Mucosa of descending colon (tissue), 3 donors: Measurements from ENCODE around the gene TUBA8. TPM values are rescaled to one million over a fixed set of nuclear protein-coding genes. Genes with fewer than 3 reads are reported as not detected.
"Not testable (repeated sequence)": the region's sequence is repeated elsewhere in the genome, so short reads cannot be mapped to it uniquely, and the experiment has no call there.

ENCODE experiments used
- ATAC-seq: fragments of 200-7000 bp; cut with Tn5 transposase; one replicate; pipeline ENCODE4 v1.9.1; 2020; ENCODE audit warnings: mild to moderate bottlenecking, moderate library complexity
- DNase-seq, 3 donors: peaks; one replicate each; pipeline ENCODE4 v3.0.0-alpha.2; 2020
- H3K36me3 ChIP-seq: fragments of 200-600 bp; one replicate; pipeline ENCODE4 v1.8.0; 2021; ENCODE audit warnings: low read depth, mild to moderate bottlenecking
- H3K4me1 ChIP-seq: fragments of 200-600 bp; one replicate; pipeline ENCODE4 v1.8.0; 2021; ENCODE audit warnings: low read depth, mild to moderate bottlenecking
- H3K4me3 ChIP-seq: fragments of 200-600 bp; one replicate; pipeline ENCODE4 v1.8.0; 2021; ENCODE audit warnings: mild to moderate bottlenecking
- H3K9me3 ChIP-seq: fragments of 200-600 bp; one replicate; pipeline ENCODE4 v1.8.0; 2021; ENCODE audit warnings: mild to moderate bottlenecking
- intact Hi-C, 2 donors: fragments of 100-400 bp; cut with DNase I in 1 of 2; cut with micrococcal nuclease in 1 of 2; formaldehyde crosslinking; loops; one replicate each; pipeline versions ENCODE4 v1.11.0 to v1.11.1; 2022; cut with DNase I, micrococcal nuclease
- total RNA-seq, 3 donors: library from RNA; stranded (reverse); fragmentation: NEBNext Ultra II Directional in 2 of 3; extraction: Animal tissue kit (Norgen Biotek cat#: 25700) in 2 of 3; gene quantifications; one replicate each; pipeline versions ENCODE4 v1.2.1 to v1.2.4, GENCODE V29; 2021 to 2023
- donor health status: DM: no; HTN: no; CAD: no; lungs with moderate emphysema.
- donor health status: DM: no; HTN: no; CAD: no.
- donor health status: DM: no; HTN: yes; CAD: no.

The TUBA8 gene
- total RNA-seq, 3 donors from 2014 or later, result 2.7 to 4.7 (median 3.3) TPM

DNA sequence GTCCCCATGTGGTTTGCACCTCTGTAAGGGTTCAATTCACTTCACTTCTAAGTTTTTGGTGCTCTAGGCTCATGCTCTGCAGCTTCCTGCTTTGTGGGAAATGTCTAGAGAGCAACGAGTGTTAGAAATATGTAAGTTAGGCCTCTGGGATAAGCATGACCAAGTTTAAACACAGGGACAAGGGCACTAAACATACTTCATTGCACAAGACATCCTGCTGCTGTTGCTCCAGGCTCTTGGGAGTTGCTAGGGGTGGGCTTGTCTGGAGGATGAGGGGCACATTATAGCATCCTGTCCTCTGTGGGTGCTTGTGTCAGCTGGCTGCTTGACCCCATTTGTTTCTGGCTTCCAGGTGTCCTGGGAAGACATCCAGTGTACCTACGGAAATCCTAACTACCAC is 62.8 kb downstream of the TUBA8 start:
- intact Hi-C loops, H3K36me3 ChIP-seq, H3K9me3 ChIP-seq, DNase-seq, H3K4me3 ChIP-seq, ATAC-seq, H3K4me1 ChIP-seq: not testable (repeated sequence)

Other genes with a start within 250 kb of the TUBA8 start
- gene MICAL3, start 86.2 kb upstream of the TUBA8 start, total RNA-seq, result 100 to 1,000 TPM in 2 of 3 donors, 10 to 100 TPM in 1; 75.8 to 135 (median 129) TPM
- gene PEX26, start 32.8 kb upstream of the TUBA8 start, total RNA-seq, result 100 to 1,000 TPM; 113 to 241 (median 123) TPM
- 1 to 10 TPM; 3.1 to 6.3 (median 3.3) TPM for gene USP18, start 39.4 kb downstream of the TUBA8 start, total RNA-seq